ENCODE results near the gene CALCOCO2.

CALCOCO2 gene

GRCh38 chr17:48904428-48904827, 73.6 kb downstream of the CALCOCO2 start:
- Histone ChIP-seq H3K36me3 (replicated peaks) (no peaks in the 10 kb centered on the region), H3K27ac (no peak overlapping the region), H3K27me3 (replicated peaks) (no peaks in the 10 kb centered on the region), H3K4me3 (ENCODE audit: low read depth, low read length) (no peak overlapping the region)
- no peak for DNase-seq
- in situ Hi-C loops (cut with HindIII; ENCODE audit: low pct_ligation_motif_present, low sequenced_read_pairs): loop anchor here (25.0 kb wide), 1 partner anchor 133 kb away; no protein-coding TSS in a partner anchor
- no peak for TF ChIP-seq CTCF (IDR thresholded peaks at IDR 0.05; ENCODE audit: low read depth, low read length, missing control alignments)

GRCh38 chr17:48905987-48906515, 75.2 kb downstream of the CALCOCO2 start:
- Histone ChIP-seq H3K4me3 (ENCODE audit: low read depth, low read length) (no peak overlapping the region), H3K36me3 (replicated peaks) (peaks cover 7% of the 10 kb centered on the region), H3K27me3 (replicated peaks) (no peaks in the 10 kb centered on the region), H3K27ac (no peak overlapping the region)
- no peak for TF ChIP-seq CTCF (IDR thresholded peaks at IDR 0.05; ENCODE audit: low read depth, low read length, missing control alignments)
- in situ Hi-C loops (cut with HindIII; ENCODE audit: low pct_ligation_motif_present, low sequenced_read_pairs): loop anchor here (25.0 kb wide), 1 partner anchor 131 kb away; no protein-coding TSS in a partner anchor
- DNase-seq: no peak

- Histone ChIP-seq H3K36me3 (replicated peaks) (peaks cover 11% of the 10 kb centered on the region), H3K4me3 (ENCODE audit: low read depth, low read length) (peak overlapping the region; percentile 75), H3K27ac (peak overlapping the region; percentile 93), H3K27me3 (replicated peaks) (no peaks in the 10 kb centered on the region)
- in situ Hi-C loops (cut with HindIII; ENCODE audit: low pct_ligation_motif_present, low sequenced_read_pairs): loop anchor here (25.0 kb wide), 1 partner anchor 130 kb away; no protein-coding TSS in a partner anchor
- TF ChIP-seq CTCF (IDR thresholded peaks at IDR 0.05; ENCODE audit: low read depth, low read length, missing control alignments): no peak
- DNase-seq: peak; percentile 53
Observed at GRCh38 chr17:48907713-48908046, 76.8 kb downstream of the CALCOCO2 start.

DNA sequence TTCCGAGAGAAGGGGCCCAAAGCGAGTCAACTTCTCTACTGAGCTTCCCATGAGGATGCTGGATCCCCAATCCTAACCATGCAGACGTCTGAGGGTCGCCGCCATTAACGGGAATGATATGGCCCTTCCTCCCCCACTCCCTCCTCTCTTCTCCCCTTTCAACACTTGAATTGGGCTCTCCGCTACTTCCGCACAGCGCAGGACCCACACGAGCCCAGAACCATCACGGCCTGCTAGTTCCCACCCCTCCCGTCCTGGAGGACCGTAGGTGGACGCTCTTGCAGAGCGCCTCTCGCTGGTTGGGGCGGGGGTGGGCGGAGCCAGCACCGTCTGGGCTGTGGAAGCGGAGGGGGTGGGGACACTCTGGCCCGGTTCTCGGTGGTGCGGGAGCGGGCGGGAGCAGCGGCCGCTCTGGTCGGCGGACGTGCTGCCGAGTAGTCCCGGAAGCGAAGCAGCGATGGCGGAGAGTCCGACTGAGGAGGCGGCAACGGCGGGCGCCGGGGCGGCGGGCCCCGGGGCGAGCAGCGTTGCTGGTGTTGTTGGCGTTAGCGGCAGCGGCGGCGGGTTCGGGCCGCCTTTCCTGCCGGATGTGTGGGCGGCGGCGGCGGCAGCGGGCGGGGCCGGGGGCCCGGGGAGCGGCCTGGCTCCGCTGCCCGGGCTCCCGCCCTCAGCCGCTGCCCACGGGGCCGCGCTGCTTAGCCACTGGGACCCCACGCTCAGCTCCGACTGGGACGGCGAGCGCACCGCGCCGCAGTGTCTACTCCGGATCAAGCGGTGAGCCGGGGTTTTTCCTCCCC, 77.4 kb downstream of the CALCOCO2 start, which contains the start of gene UBE2Z:
UBE2Z (plus strand) TSS at position 361 of the 797 bp plus-strand sequence; CDS start at position 458, 97 bp downstream.
- no peaks in the 10 kb centered on the region for H3K27me3 ChIP-seq (replicated peaks)
- peak within 1 kb of the TSS; percentile 75 for H3K4me3 ChIP-seq (ENCODE audit: low read depth, low read length)
- H3K27ac ChIP-seq: peak within 1 kb of the TSS; percentile 93
- peak; percentile 88 for DNase-seq
- TF ChIP-seq CTCF (IDR thresholded peaks at IDR 0.05; ENCODE audit: low read depth, low read length, missing control alignments): peak; percentile 25
- peaks cover 17% of the 10 kb centered on the region for H3K36me3 ChIP-seq (replicated peaks)
- in situ Hi-C loops (cut with HindIII; ENCODE audit: low pct_ligation_motif_present, low sequenced_read_pairs): loop anchor here (25.0 kb wide), 1 partner anchor 129 kb away; no protein-coding TSS in a partner anchor

- H3K4me3 ChIP-seq (ENCODE audit: low read depth, low read length): peak overlapping the region; percentile 75
- TF ChIP-seq CTCF (IDR thresholded peaks at IDR 0.05; ENCODE audit: low read depth, low read length, missing control alignments): no peak
- no peaks in the 10 kb centered on the region for H3K27me3 ChIP-seq (replicated peaks)
- in situ Hi-C loops (cut with HindIII; ENCODE audit: low pct_ligation_motif_present, low sequenced_read_pairs): loop anchor here (25.0 kb wide), 1 partner anchor 128 kb away; no protein-coding TSS in a partner anchor
- DNase-seq: peak; percentile 82
- H3K36me3 ChIP-seq (replicated peaks): peaks cover 24% of the 10 kb centered on the region
- H3K27ac ChIP-seq: peak overlapping the region; percentile 93
Observed at GRCh38 chr17:48908853-48909394, 78.1 kb downstream of the CALCOCO2 start.

Measured in brain microvascular endothelial cell (primary cell).